Heart right ventricle (tissue), 16 donors: Measurements from ENCODE around the gene CACNA2D1. TPM values are rescaled to one million over a fixed set of nuclear protein-coding genes. Genes with fewer than 3 reads are reported as not detected.

Experiments used
- ATAC-seq, 8 donors: fragments of 200-7000 bp; cut with Tn5 transposase; one replicate each; pipeline ENCODE4 v1.9.1; 2020; ENCODE audit warnings: mild to moderate bottlenecking in 8 of 8, moderate library complexity in 8 of 8, moderate number of reproducible peaks in 1 of 8
- DNase-seq, 2 donors: peaks; one replicate each; pipeline ENCODE4 v3.0.0-alpha.2; 2020
- H3K27ac ChIP-seq, 10 donors: fragments of 200-600 bp; sonication (generic) in 2 of 10; one replicate each; pipeline versions ENCODE4 v1.5.0 to v1.8.0; 2020 to 2022; ENCODE audit warnings: mild to moderate bottlenecking in 3 of 10
- H3K27me3 ChIP-seq, 7 donors: fragments of 200-600 bp; one replicate each; pipeline ENCODE4 v1.8.0; 2021 to 2022; ENCODE audit warnings: mild to moderate bottlenecking in 2 of 7
- H3K36me3 ChIP-seq, 9 donors: fragments of 200-600 bp; sonication (generic) in 1 of 9; one replicate each; pipeline versions ENCODE4 v1.5.0 to v1.8.0; 2020 to 2022; ENCODE audit warnings: mild to moderate bottlenecking in 2 of 9
- H3K4me1 ChIP-seq, 9 donors: fragments of 200-600 bp; sonication (generic) in 1 of 9; one replicate each; pipeline versions ENCODE4 v1.5.0 to v1.8.0; 2020 to 2022; ENCODE audit warnings: mild to moderate bottlenecking in 4 of 9
- H3K4me3 ChIP-seq, 10 donors: fragments of 200-600 bp; sonication (generic) in 2 of 10; one replicate each; pipeline versions ENCODE4 v1.5.0 to v1.8.0; 2020 to 2022; ENCODE audit warnings: mild to moderate bottlenecking in 7 of 10, moderate library complexity in 2 of 10
- H3K9me3 ChIP-seq, 11 donors: fragments of 200-600 bp in 10 of 11; sonication (generic) in 2 of 11; one replicate each; pipeline versions ENCODE4 v1.5.0 to v1.8.0; 2013 to 2022; ENCODE audit warnings: mild to moderate bottlenecking in 2 of 11, control low read depth in 1 of 11, moderate library complexity in 1 of 11
- CTCF ChIP-seq, 9 donors: fragments of 200-600 bp; sonication (generic) in 2 of 9; IDR thresholded peaks; one replicate each; pipeline versions ENCODE4 v1.5.0 to v1.8.0; 2021 to 2022; ENCODE audit warnings: antibody characterized with exemption in 9 of 9, mild to moderate bottlenecking in 5 of 9, moderate library complexity in 1 of 9
- WGBS, 2 donors: extraction: QIAGEN DNeasy Blood & Tissue Kit; methylation state at CpG; one replicate each; pipeline ENCODE4 v1.1.7; 2013; ENCODE audit warnings: inconsistent platforms in 1 of 2; 5-methylcytosine and 5-hydroxymethylcytosine counted together
- intact Hi-C, 10 donors: fragments of 100-400 bp; cut with DNase I; formaldehyde crosslinking; loops; one replicate each; pipeline versions ENCODE4 v1.11.1 to v1.14.2; 2022
- polyA plus RNA-seq, 2 donors: library from polyadenylated mRNA; stranded (reverse); fragments of 200-250 nt; gene quantifications; one replicate each; pipeline ENCODE4 v1.2.3, GENCODE V29; 2013
- total RNA-seq, 10 donors: library from RNA; stranded (reverse); fragmentation: NEBNext Ultra II Directional in 3 of 10; extraction: Animal tissue kit (Norgen Biotek cat#: 25700) in 3 of 10; gene quantifications; one replicate each; pipeline versions ENCODE4 v1.2.1 to v1.2.4, GENCODE V29; 2021 to 2023
- donor health status: Arrhythmogenic right ventricular cardiomyopathy.
- donor health status: ischemic (EF 13 %, LVEDD 7.1; RV severe dilation, severe dysfunction).
- donor health status: healthy with polysubstance abuse.
- donor health status: DM: no; HTN: yes; CAD: no.
- donor health status: DM: no; HTN: no; CAD: no.
- donor health status: ischemic (EF 25% LVEDD 6.9; RV normal size, moderate dysfunction).
- donor health status: ischemic (EF 25% LVEDD 5.7; RV mildly dilated, moderate dysfunction).
- donor health status: healthy.
- donor health status: DM: yes; HTN: yes; CAD: no.
- donor health status: Ischemic cardiomyopathy.
- donor health status: ischemic (EF 35%, LVEDD 5.7; RV mildly dilated, moderate dysfunction).
- donor health status: nonischemic (EF 11% LVEDD 7.7; RV severe dilation, severe dysfunction).
- donor health status: DM: yes; HTN: yes; CAD: no.
- donor health status: PGD.
- donor health status: ischemic (EF 29% LVEDD 5.4; RV normal size, mild dysfunction).
- donor health status: nonischemic (EF 23%, LVEDD 6.1; RV moderate dilation, normal function).

CACNA2D1 gene
- total and polyA plus RNA-seq, 12 donors: 7.0 to 131 (median 69.3) TPM

- no peak for TF ChIP-seq CTCF (IDR thresholded peaks at IDR 0.05)
- Histone ChIP-seq H3K27ac (peak overlapping the region in 1 of 10 donors; percentile 86), H3K36me3 (no peaks in the 10 kb centered on the region), H3K4me1 (peaks cover 0 to 58% (median 12%) of the 10 kb centered on the region in 9 donors), H3K9me3 (peaks cover 0 to 7% (median 0%) of the 10 kb centered on the region in 11 donors), H3K27me3 (no peaks in the 10 kb centered on the region), H3K4me3 (no peak overlapping the region)
- DNase-seq: peak in 1 of 2 donors; percentile 15
- intact Hi-C loops: loop anchor here in 1 of 10 donors (10.0 kb wide), 1 partner anchor 62 kb away; no protein-coding TSS in a partner anchor
- ATAC-seq: peak in 3 of 8 donors; percentile 43 to 56 (median 43)
Measured at GRCh38 chr7:82413237-82413636, 30.3 kb downstream of the CACNA2D1 start.

- ATAC-seq (no peak), DNase-seq (no peak)
- 66 to 68% methylated on average over 2 of the region's 2 CpGs for WGBS, 2 donors
- Histone ChIP-seq H3K4me1 (peaks cover 0 to 54% (median 12%) of the 10 kb centered on the region in 9 donors), H3K9me3 (peaks cover 0 to 4% (median 0%) of the 10 kb centered on the region in 11 donors), H3K27ac (peak overlapping the region in 7 of 10 donors; percentile 56 to 87 (median 85)), H3K4me3 (no peak overlapping the region), H3K27me3 (no peaks in the 10 kb centered on the region), H3K36me3 (no peaks in the 10 kb centered on the region)
- intact Hi-C loops: loop anchor here in 1 of 10 donors (10.0 kb wide), 1 partner anchor 63 kb away; no protein-coding TSS in a partner anchor
- TF ChIP-seq CTCF (IDR thresholded peaks at IDR 0.05): no peak
Measured at GRCh38 chr7:82411732-82412131, 31.8 kb downstream of the CACNA2D1 start.

DNA sequence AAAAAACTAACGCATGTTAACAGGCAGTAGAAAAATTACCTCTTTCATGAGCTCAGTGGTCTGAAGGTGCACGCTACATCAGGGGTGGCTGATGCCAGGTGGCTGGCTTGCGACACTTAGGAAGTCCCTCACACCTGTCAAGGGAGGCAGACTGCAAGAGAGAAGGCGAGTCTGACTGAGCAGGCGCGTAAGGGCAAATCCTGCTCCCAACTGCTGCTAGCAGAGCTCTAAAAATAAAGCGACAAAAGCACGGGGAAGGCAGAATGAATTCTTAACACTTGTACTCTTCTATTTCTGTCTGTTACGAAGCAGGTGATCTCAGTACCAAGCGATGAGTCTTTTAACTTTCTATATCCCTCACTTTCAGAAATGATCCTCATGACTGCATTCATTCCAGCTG is 33.1 kb downstream of the CACNA2D1 start:
- DNase-seq: peak; percentile 37 to 65
- Histone ChIP-seq H3K36me3 (no peaks in the 10 kb centered on the region), H3K27ac (peak overlapping the region; percentile 6 to 87 (median 76)), H3K9me3 (peaks cover 0 to 11% (median 0%) of the 10 kb centered on the region in 11 donors), H3K27me3 (no peaks in the 10 kb centered on the region), H3K4me3 (peak overlapping the region in 8 of 10 donors; percentile 10 to 48 (median 29)), H3K4me1 (peaks cover 0 to 41% (median 12%) of the 10 kb centered on the region in 9 donors)
- intact Hi-C loops: loop anchor here in 1 of 10 donors (10.0 kb wide), 1 partner anchor 64 kb away; no protein-coding TSS in a partner anchor
- peak; percentile 86 to 96 (median 92) for ATAC-seq
- 51 to 61% methylated on average over 10 of the region's 10 CpGs for WGBS, 2 donors
- no peak for TF ChIP-seq CTCF (IDR thresholded peaks at IDR 0.05)

DNA sequence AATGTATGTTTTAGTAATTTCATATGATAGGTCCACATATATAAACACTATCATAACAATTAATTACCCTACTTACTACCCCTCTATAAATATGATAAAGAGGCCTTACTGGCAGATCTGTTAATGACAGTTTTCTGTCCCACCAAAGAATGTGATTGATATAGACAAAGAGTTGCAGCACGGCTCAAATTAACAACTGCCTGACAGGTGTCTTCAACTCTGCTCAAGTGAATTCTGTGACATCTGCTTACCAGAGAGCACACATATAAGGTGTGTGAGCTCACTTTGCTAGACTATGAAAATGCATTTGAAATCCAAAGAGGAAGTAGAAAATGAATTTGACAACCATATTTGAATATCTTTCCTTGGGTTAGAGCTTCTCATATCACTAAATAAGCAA is 36.6 kb downstream of the CACNA2D1 start:
- H3K27ac ChIP-seq: no peak overlapping the region
- 79 to 81% methylated on average over 1 of the region's 1 CpG for WGBS, 2 donors
- peaks cover 0 to 3% (median 0%) of the 10 kb centered on the region in 9 donors for H3K36me3 ChIP-seq
- peaks cover 0 to 19% (median 7%) of the 10 kb centered on the region in 9 donors for H3K4me1 ChIP-seq
- DNase-seq: no peak
- no peak overlapping the region for H3K4me3 ChIP-seq
- intact Hi-C loops: no loop called here
- no peak for TF ChIP-seq CTCF (IDR thresholded peaks at IDR 0.05)
- ATAC-seq: no peak
- peaks cover 0 to 11% (median 0%) of the 10 kb centered on the region in 11 donors for H3K9me3 ChIP-seq
- H3K27me3 ChIP-seq: no peaks in the 10 kb centered on the region
